CD14-positive monocyte (primary cell): ENCODE measurements around the gene FLT1. TPM values are rescaled to one million over a fixed set of nuclear protein-coding genes. Genes with fewer than 3 reads are reported as not detected.

Source experiments
- DNase-seq, 3 donors: peaks; one replicate each; pipeline ENCODE4 v3.0.0-alpha.2; 2011 to 2022
- H2AFZ ChIP-seq: 2 replicates; pipeline ENCODE4 v1.6.0; 2012; ENCODE audit warnings: mild to moderate bottlenecking, low read depth, low read length, inconsistent platforms; ENCODE audit not compliant: insufficient read depth, poor library complexity, severe bottlenecking
- H3K27ac ChIP-seq, 2 donors: 1 replicate in 1 of 2; 2 replicates in 1 of 2; pipeline ENCODE4 v1.5.1; 2012 to 2013; ENCODE audit warnings: low read length in 2 of 2, control low read depth in 1 of 2, inconsistent platforms in 1 of 2, low read depth in 1 of 2, mild to moderate bottlenecking in 1 of 2
- H3K27me3 ChIP-seq, 2 donors: one replicate each; pipeline versions ENCODE4 v1.6.0 to v1.6.1; 2011 to 2013; ENCODE audit warnings: low read length in 2 of 2; ENCODE audit not compliant: control insufficient read depth in 2 of 2, insufficient read depth in 2 of 2
- H3K36me3 ChIP-seq, 2 donors: replicated peaks in 1 of 2; 1 replicate in 1 of 2; 2 replicates in 1 of 2; pipeline versions ENCODE4 v1.5.1 to v1.6.1; 2012 to 2013; ENCODE audit warnings: low read length in 2 of 2, control low read depth in 1 of 2, inconsistent platforms in 1 of 2, mild to moderate bottlenecking in 1 of 2; ENCODE audit not compliant: insufficient read depth in 2 of 2, control insufficient read depth in 1 of 2
- H3K4me1 ChIP-seq, 2 donors: 1 replicate in 1 of 2; 2 replicates in 1 of 2; pipeline versions ENCODE4 v1.5.1 to v1.6.1; 2012 to 2013; ENCODE audit warnings: low read length in 2 of 2, control low read depth in 1 of 2, inconsistent platforms in 1 of 2, mild to moderate bottlenecking in 1 of 2, moderate library complexity in 1 of 2; ENCODE audit not compliant: insufficient read depth in 2 of 2, control insufficient read depth in 1 of 2
- H3K4me2 ChIP-seq: replicated peaks from 2 replicates; pipeline ENCODE3; 2012; ENCODE audit warnings: low read length, moderate library complexity, mild to moderate bottlenecking; ENCODE audit not compliant: poor library complexity, severe bottlenecking; ENCODE audit errors: extremely low read depth
- H3K4me3 ChIP-seq, 3 experiments: fragments of 200-600 bp in 1 of 3; sonication (generic) in 1 of 3; replicated peaks in 1 of 3; 1 replicate in 2 of 3; 2 replicates in 1 of 3; pipeline ENCODE4 v1.5.1; 2011 to 2013; ENCODE audit warnings: low read length in 3 of 3, mild to moderate bottlenecking in 3 of 3, control low read depth in 2 of 3, low read depth in 2 of 3, inconsistent platforms in 1 of 3, moderate library complexity in 1 of 3
- H3K79me2 ChIP-seq: 2 replicates; pipeline ENCODE4 v1.6.0; 2012; ENCODE audit warnings: mild to moderate bottlenecking, control low read depth, inconsistent platforms, low read length, moderate library complexity; ENCODE audit not compliant: insufficient read depth
- H3K9ac ChIP-seq: 2 replicates; pipeline ENCODE4 v1.6.0; 2017; ENCODE audit warnings: low read length, mild to moderate bottlenecking; ENCODE audit not compliant: insufficient read depth, poor library complexity, severe bottlenecking
- H3K9me3 ChIP-seq, 2 donors: replicated peaks in 1 of 2; 1 replicate in 1 of 2; 2 replicates in 1 of 2; pipeline versions ENCODE4 v1.5.1 to v1.6.1; 2012 to 2013; ENCODE audit warnings: low read length in 2 of 2, control low read depth in 1 of 2; ENCODE audit not compliant: control insufficient read depth in 1 of 2, insufficient read depth in 1 of 2
- H4K20me1 ChIP-seq: 2 replicates; pipeline ENCODE4 v1.6.0; 2012; ENCODE audit warnings: mild to moderate bottlenecking, low read length, control low read depth, moderate library complexity; ENCODE audit not compliant: insufficient read depth
- H3K27ac Mint-ChIP-seq, 7 donors: one replicate each; pipeline ENCODE4 v1.8.0; 2020; ENCODE audit warnings: mild to moderate bottlenecking in 7 of 7, mixed read lengths in 7 of 7, moderate library complexity in 6 of 7, inconsistent platforms in 2 of 7
- H3K27me3 Mint-ChIP-seq, 3 donors: one replicate each; pipeline ENCODE4 v1.8.0; 2021 to 2022; ENCODE audit warnings: low read depth in 3 of 3, mild to moderate bottlenecking in 3 of 3, mixed read lengths in 3 of 3, moderate library complexity in 3 of 3, inconsistent platforms in 1 of 3
- H3K36me3 Mint-ChIP-seq, 2 donors: one replicate each; pipeline ENCODE4 v1.8.0; 2020; ENCODE audit warnings: mixed read lengths in 2 of 2, inconsistent platforms in 1 of 2, mild to moderate bottlenecking in 1 of 2
- H3K4me1 Mint-ChIP-seq: one replicate; pipeline ENCODE4 v1.8.0; 2020; ENCODE audit warnings: mild to moderate bottlenecking, mixed read lengths
- H3K4me3 Mint-ChIP-seq, 2 donors: one replicate each; pipeline ENCODE4 v1.8.0; 2020; ENCODE audit warnings: mild to moderate bottlenecking in 2 of 2, mixed read lengths in 2 of 2, moderate library complexity in 1 of 2
- H3K9me3 Mint-ChIP-seq, 7 donors: one replicate each; pipeline ENCODE4 v1.8.0; 2020 to 2022; ENCODE audit warnings: mixed read lengths in 7 of 7, mild to moderate bottlenecking in 6 of 7, moderate library complexity in 6 of 7, inconsistent platforms in 2 of 7
- CTCF ChIP-seq: fragments of 200-600 bp; IDR thresholded peaks from one replicate; pipeline ENCODE4 v1.8.0; 2022; ENCODE audit warnings: antibody characterized with exemption, mild to moderate bottlenecking
- WGBS: methylation state at CpG from one replicate; pipeline ENCODE4 v1.1.5; 2013; ENCODE audit warnings: missing lambda C conversion rate; ENCODE audit not compliant: insufficient coverage; 5-methylcytosine and 5-hydroxymethylcytosine counted together
- intact Hi-C, 2 donors: fragments of 100-400 bp; cut with micrococcal nuclease; formaldehyde crosslinking; loops; one replicate each; pipeline versions ENCODE4 v1.15.0 to v1.15.1; 2023
- polyA plus RNA-seq, 3 donors: library from polyadenylated mRNA; depleted of rRNA in 1 of 3; unstranded in 2 of 3; stranded (reverse) in 1 of 3; fragments of 300-500 nt in 2 of 3; fragments of >200 nt in 1 of 3; fragmentation: Illumina TruSeq in 2 of 3; gene quantifications; 1 replicate in 2 of 3; 2 replicates in 1 of 3; pipeline ENCODE4 v1.2.3, GENCODE V29; 2012 to 2021

The FLT1 gene
- polyA plus RNA-seq, 3 donors = 0.28 TPM; not detected in 2

DNA sequence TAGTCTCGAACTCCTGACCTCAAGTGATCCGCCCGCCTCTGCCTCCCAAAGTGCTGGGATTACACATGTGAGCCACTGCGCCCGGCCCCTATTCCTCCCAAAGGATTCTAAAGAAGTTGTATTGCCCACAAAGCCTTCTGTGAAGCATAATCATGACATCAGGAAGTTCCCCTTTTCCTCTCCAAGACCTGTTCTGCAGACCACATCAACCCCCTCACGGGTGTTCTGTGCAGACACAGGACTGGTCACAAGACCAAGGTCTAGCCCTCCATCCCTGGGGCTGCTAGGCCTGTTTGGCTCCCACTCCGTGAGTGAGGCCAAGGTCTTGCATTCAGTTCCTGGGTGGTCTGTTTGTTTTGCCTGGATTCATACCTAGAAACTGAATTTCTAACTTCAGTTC lies 178.1 kb downstream of the FLT1 start:
- intact Hi-C loops = no loop called here
- Histone ChIP-seq H3K9ac (no peak overlapping the region), H3K27ac (no peak overlapping the region), H3K27me3 (peaks cover 0 to under 1% of the 10 kb centered on the region in 2 donors), H3K9me3 (no peaks in the 10 kb centered on the region), H3K4me2 (no peak overlapping the region), H3K4me1 (peaks cover 0 to 4% of the 10 kb centered on the region in 2 donors), H3K36me3 (no peaks in the 10 kb centered on the region), H3K79me2 (no peaks in the 10 kb centered on the region), H3K4me3 (no peak overlapping the region), H2AFZ (no peak overlapping the region), H4K20me1 (no peaks in the 10 kb centered on the region)
- Mint-ChIP-seq H3K4me1 (peaks cover 11% of the 10 kb centered on the region), H3K27ac (no peak overlapping the region), H3K36me3 (no peaks in the 10 kb centered on the region), H3K4me3 (no peak overlapping the region), H3K9me3 (no peaks in the 10 kb centered on the region), H3K27me3 (peaks cover 0 to 9% (median 7%) of the 10 kb centered on the region in 3 donors)
- TF ChIP-seq CTCF = no peak
- peak in 2 of 3 donors; percentile 3 to 11 for DNase-seq
- 45% methylated on average over 6 of the region's 7 CpGs for WGBS

GRCh38 chr13:28316129-28316528 lies 178.8 kb downstream of the FLT1 start:
- DNase-seq = no peak
- Histone ChIP-seq H3K27me3 (no peaks in the 10 kb centered on the region), H3K9ac (no peak overlapping the region), H3K36me3 (no peaks in the 10 kb centered on the region), H3K4me1 (peaks cover 0 to 4% of the 10 kb centered on the region in 2 donors), H4K20me1 (no peaks in the 10 kb centered on the region), H3K4me3 (no peak overlapping the region), H3K27ac (no peak overlapping the region), H3K9me3 (no peaks in the 10 kb centered on the region), H2AFZ (no peak overlapping the region), H3K4me2 (no peak overlapping the region), H3K79me2 (no peaks in the 10 kb centered on the region)
- Mint-ChIP-seq H3K4me3 (no peak overlapping the region), H3K27me3 (peaks cover 2 to 11% (median 8%) of the 10 kb centered on the region in 3 donors), H3K9me3 (no peaks in the 10 kb centered on the region), H3K4me1 (peaks cover 11% of the 10 kb centered on the region), H3K36me3 (no peaks in the 10 kb centered on the region), H3K27ac (peak overlapping the region in 1 of 7 donors; percentile 46)
- TF ChIP-seq CTCF = no peak
- WGBS = 80% methylated on average over 1 of the region's 5 CpGs
- intact Hi-C loops = no loop called here
